GM19351 (cell line): ENCODE data around the gene C6orf136.

Source experiments
- ATAC-seq: cut with Tn5 transposase; IDR thresholded peaks from one replicate; pipeline ENCODE4 v1.9.1; 2021; ENCODE audit warnings: mild to moderate bottlenecking, moderate library complexity; ENCODE audit not compliant: unreplicated experiment

Gene C6orf136

GRCh38 chr6:30615958-30616810 lies 30.7 kb upstream of the C6orf136 start:
- no peak for ATAC-seq

DNA sequence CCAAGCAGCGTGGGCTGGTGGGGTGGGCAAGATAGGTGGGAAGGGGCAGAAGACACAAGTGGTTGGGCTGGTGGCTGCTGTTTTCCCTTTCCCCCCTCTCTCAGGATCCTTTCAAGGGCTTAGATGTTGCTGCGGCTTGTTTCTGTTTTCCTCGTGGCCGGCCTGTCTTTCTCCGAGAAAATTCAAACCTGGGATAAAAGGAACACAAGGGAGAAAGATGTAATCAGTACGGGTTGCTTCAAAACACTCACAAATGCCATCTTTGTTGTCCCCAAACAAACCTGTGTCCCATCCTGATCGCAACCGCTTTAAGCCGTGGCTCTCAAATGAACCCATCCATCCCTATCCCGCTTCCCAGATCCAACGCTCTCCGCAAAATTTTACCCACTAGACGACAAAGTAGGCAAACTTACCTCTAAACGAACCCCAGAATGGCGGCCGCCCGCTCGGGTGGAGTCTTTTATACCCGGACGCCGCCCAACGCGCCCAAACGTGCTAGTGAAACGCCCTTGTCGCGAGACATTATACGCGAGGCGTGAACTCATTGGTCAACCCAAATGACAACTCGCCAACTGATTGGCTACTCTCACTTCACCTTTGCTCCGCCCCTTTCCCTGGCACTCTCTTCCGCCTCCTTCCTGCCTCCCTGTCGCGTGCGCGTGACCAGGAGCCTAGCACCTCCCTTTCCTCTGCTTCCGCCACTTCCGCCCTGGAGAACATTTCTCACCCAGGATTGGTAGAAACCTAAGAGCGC lies 29.9 kb upstream of the C6orf136 start, which contains the start of gene PPP1R10:
Gene PPP1R10, minus strand, starts transcription at position 433 of the 754 bp plus-strand sequence. CDS start 7,299 bp downstream, outside the sequence.
- ATAC-seq = peak; percentile 71

DNA sequence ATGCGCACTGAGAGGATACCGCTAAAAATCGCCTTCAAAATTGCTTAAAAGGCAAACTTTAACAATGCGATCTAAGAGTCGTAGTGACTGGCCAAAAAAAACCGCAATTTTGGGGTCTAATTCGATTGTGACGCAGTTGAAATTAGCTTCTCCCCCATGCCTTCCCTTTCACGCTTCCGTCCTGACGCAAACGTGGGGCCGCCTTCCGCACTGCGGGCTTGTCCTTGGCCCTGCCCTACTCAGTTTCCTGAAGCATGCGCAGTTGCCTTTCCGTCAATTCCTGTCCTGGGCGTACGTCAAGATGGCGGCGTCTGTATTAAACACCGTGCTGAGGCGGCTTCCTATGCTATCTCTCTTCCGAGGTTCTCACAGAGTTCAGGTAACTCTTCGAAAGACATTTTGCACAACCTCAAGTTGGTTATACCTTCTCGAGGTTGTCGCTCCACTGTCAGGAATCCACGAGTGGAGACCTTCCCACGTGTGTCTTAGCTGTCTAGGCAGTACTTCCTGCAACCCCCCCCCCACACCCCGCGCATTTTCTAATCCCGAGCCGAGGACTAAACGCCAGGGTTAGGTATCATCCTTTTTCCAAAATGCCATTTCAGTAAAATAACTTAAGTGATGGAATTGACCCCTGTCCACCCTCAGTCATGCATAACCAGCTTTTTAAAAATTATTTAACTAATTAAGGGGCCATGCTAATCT lies 29.2 kb upstream of the C6orf136 start, which contains the start of gene MRPS18B:
Gene MRPS18B, plus strand, starts transcription at position 276 of the 705 bp plus-strand sequence. Its CDS starts 26 bp downstream, at position 302.
- peak; percentile 68 for ATAC-seq

DNA sequence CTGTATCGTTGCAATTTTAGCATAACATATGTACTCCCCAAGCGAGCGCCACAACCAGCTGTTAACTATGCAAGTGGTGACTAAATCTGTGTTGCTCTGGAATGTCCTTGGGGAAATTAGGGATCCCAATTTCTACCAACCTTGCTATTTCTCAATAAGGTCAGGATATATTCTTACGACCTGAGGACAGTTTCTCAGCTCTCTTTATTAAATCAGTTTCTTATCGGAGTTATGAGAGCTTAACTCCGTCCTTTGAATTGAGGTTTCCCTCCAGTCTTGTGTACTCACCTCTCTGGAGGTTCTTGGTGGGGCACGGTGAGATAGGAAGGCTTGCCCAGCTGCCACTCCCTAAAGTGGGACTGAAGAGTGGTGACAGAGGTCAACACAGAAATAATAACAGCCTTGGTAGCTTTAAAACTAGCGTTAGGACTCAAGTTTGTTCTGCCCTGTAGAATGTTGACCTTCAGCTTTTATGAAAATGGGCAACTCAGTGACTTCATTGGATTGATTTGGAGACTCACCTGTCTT lies 28.6 kb upstream of the C6orf136 start:
- ATAC-seq = no peak

GRCh38 chr6:30619561-30619960 lies 27.4 kb upstream of the C6orf136 start:
- ATAC-seq = no peak

DNA sequence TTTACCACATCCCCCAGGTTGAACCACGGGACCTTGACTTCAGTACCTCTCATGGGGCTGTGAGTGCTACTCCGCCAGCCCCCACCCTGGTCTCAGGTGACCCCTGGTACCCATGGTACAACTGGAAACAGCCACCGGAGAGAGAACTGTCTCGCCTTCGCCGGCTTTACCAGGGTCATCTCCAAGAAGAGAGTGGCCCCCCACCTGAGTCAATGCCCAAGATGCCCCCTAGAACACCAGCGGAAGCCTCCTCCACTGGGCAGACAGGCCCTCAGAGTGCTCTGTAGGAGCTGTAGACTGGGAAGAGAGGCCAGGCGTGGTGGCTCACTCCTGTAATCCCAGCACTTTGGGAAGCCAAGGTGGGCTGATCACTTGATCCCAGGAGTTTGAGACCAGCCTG lies 21.4 kb upstream of the C6orf136 start:
- ATAC-seq = no peak

DNA sequence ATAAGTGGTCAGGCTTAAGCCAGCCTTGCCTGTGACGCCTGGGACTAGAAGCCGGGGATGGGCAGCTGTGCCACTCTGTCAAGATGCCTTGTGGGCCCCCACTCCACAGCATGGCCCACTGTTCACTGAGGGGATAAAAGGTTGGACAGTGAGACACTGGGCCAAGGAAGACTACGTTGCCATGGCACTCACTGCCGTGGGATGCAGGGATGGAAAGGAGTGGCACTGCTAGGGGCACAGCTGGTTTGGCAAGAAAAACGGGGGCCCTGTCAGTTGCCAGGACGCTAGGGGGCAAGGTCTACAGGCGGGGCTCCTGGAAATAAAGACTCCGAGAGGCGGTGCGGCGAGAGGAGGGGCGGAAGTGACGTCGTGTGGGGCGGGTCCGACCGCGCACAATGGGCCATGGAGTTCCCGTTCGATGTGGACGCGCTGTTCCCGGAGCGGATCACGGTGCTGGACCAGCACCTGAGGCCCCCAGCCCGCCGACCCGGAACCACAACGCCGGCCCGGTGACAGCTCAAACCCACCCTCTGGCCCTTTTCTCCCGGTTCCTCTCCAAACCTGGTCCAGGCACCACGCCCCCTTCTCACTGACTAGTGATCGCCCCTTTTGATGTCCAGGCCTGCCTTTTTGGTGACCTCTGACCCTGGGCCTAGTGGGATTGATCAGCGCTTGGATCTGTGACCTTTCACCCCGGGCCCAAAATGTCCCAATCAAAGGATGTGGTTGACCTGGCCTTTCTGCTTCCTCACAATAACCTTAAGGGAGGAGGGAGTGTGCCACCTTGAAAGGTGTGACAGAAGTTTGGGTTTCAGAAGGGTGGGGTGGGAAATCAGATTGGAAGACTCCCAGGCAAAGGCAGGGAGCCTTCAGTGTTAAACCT lies 20.2 kb upstream of the C6orf136 start, which contains the start of gene ATAT1:
Gene ATAT1, plus strand, starts transcription at position 391 of the 883 bp plus-strand sequence.
- ATAC-seq = peak; percentile 81

DNA sequence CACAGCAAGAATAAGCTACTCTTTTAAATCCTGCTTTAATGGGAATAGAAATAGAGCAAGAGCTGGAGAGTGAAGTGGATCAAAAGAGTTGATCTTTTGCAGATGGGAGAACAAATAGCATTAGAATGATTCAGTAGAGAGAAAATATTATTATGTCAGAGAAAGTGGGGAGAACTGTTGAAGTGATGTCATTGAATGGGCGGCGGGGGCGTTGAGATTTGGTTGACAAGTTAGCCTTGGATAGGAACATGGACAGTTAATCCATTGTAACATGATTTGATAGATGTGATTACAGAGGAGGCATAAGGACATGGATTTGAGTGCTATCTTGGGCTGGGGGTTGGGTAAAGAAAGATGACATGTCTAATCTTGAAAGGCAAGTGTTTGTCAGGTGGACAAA lies 11.1 kb upstream of the C6orf136 start:
- ATAC-seq = no peak

DNA sequence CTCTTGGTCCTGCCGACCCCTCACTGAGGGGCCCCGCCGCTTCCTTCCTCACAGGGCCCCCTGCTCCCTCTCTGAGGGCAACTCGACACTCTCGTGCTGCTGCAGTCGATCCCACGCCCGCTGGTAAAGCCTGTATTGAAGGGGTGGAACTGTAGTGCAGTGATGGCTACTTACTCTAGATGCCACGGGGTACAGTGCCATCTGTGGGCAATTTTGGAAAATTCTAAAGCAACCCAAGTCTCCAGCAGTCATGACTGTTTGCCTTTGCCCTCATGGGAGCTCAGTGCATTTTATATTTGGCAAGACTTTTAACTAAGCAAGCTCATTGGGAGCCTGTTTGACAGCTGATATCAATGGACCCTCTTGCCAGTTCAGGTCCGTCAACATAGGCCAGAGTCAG lies 6.5 kb upstream of the C6orf136 start:
- no peak for ATAC-seq

GRCh38 chr6:30641048-30641447 lies 5.9 kb upstream of the C6orf136 start:
- ATAC-seq = no peak

DNA sequence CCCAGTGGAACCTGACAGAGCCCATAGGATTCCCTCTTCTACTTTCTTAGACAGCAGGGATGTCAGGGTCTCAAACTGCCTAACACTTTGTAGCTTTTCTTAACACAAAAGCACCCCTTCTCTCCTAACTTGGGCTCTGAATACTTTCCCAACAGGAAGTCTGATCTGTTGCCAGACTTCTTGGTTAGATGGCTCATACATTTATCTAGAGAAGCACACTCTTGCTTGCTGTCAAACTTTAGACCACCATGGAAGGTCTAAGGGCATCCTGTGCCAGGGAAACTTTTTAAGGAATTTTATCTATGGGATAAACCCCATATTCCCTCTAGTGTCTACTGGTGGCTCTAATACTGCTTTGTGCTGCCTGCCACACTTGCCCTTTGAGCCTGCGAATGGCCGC lies 3.3 kb upstream of the C6orf136 start:
- ATAC-seq = no peak

DNA sequence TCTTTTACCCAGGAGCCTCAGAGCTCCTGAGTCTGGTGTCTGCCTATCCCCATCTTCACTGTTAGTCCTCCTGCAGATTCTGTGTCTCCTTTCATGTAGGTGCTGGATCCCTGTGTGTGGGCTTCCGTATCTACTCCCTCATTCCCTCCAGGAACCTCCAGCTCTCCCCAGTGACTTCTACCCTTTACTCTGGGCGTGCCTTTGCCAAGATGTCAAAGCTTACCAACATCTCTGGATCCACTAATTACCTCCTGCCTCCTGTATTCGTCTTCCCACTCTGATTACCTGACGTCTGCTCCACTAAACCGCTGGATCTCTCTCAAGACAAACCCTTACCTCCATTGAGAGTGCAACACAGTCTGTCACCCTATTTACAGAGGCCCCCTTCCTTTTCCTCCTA lies 2.2 kb upstream of the C6orf136 start:
- no peak for ATAC-seq

DNA sequence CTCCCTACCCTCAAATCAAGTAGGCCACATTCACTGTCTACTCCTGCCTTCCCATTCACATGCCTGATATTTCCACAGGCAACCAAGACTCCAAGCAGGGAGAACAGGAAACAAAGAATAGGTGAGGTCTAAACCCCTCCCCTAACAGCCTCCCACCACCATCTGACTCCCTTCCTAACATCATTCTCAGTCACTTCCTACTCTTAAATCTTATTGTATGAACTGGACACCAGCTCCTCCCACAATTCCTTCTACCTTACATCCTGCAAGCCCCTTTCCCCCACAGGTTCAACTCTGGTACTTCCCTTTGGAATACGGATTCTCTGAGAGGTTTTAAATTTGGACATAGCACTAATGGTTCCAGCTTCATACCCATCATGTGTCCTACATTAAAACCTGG lies 944 bp upstream of the C6orf136 start:
- ATAC-seq = no peak

DNA sequence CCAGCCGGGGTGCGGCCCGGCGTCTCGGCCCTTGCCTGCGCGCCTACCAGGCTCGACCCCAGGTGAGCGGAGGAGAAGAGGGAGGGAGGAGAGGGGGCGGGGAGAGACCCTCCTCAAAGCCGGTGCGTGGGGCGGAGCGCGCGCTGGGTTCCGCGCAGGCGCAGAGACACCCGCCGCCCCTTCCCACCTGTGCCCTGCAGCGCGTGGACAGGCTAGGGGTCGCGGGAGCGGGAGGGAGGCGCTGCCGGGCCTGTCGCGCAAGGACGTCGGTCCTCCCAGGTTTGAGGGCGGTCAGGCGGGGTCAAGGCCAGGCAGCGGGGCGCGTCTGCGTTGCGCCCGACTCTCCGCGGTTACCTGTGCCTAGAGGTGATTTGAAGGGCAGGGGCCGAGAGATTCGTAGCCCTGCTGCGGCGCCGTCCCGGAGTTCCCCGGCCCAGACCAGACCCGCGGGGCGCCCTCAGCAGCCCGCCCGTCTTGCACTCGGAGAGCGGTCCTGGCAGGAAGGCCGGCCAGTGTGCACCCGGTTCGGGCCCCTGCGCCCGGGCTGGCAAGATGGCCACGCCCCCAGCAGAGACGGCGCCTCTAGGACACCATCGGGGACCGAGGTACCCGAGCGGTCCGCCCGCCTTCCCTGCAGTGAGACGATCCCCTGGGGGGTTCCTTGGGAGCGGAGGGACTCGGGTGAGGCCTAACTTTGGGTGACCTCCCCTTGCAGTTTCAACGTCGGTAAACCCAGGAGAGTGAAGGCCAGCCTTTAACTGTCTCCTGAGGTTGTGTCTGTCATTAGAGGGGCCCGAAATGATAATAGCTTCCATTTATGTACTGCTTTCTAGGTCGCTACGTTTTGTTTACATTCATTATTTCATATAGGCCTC lies 546 bp downstream of the C6orf136 start:
- ATAC-seq = peak; percentile 73

- ATAC-seq = no peak
Measured at GRCh38 chr6:30651143-30651542, 4.2 kb downstream of the C6orf136 start.

- ATAC-seq = no peak
Measured at GRCh38 chr6:30654798-30655742, 8.1 kb downstream of the C6orf136 start.

GRCh38 chr6:30655743-30656094 lies 8.8 kb downstream of the C6orf136 start:
- no peak for ATAC-seq

DNA sequence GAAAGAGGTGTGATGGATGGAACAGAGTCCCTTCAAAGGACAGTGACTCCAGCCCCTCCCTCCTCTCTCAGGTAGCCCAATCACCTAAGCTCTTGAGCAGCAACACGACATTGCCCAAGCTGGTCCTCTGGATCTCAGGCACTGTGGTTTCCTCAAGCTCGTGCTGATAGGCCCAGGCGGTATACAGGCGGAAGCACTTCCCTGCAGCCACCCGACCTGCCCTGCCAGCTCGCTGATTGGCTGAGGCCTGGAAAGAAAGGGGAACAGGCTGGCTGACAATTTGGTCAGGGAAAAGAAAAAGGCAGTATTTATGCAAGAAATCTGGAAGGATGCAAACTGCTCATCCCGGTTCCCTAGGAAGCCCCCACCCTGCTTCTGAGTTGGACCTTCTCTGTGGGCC lies 9.6 kb downstream of the C6orf136 start:
- ATAC-seq = no peak
